GM21576 (cell line): ENCODE data around the gene ZNF467.

Experiments used
- ATAC-seq: cut with Tn5 transposase; IDR thresholded peaks from one replicate; pipeline ENCODE4 v1.9.1; 2021; ENCODE audit warnings: mild to moderate bottlenecking, moderate library complexity; ENCODE audit not compliant: unreplicated experiment

ZNF467 gene

GRCh38 chr7:149772241-149772955 lies 990 bp downstream of the ZNF467 start:
- ATAC-seq, result no peak

DNA sequence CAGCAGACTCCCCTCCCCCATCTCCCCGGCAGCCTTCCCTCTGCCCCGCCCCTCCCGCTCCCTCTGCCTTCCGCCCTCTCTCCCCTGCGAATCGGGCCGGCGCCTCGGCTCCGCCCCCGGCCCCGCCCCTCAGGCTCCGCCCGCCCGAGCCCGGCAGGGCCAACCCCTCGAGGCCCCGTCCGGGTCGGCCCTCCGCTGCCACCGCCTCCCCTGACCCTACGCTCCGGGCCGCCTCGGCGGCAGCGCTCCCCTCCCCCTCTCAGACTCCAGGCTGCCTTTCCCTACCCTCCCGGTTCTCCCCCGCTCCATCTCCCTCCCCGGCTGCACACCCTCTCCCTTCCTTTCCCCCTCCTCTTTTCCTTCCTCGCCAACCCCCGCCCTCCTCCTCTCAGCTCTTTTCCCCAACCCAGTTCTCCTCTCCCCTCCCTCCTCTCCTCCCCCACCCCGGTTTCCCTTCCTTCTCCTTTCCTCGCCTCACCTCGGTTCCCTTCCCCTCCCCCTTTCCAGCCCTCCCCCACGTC lies 1.6 kb downstream of the ZNF467 start:
- ATAC-seq, result peak; percentile 94

GRCh38 chr7:149770728-149771636 lies 2.4 kb downstream of the ZNF467 start:
- ATAC-seq, result peak; percentile 19

DNA sequence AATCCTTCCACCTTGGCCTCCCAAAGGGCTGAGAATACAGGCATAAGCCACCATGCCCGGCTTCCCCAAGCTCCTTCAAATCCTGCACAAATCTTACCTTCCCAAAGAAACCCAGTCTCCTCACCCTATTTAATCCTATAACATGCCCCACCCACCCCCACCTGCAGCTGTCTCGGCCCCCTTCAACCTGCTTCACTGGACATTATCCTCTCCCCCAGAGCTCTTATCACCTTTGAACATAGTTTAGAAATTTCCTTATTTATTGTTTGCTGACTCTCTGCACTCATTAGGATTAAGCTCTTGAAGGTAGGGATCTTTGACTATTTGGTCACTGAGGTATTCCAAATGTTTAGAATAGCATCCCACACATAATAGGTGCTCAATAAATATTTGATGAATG lies 3.5 kb downstream of the ZNF467 start:
- no peak for ATAC-seq

GRCh38 chr7:149768931-149769330 lies 4.5 kb downstream of the ZNF467 start:
- ATAC-seq, result no peak

DNA sequence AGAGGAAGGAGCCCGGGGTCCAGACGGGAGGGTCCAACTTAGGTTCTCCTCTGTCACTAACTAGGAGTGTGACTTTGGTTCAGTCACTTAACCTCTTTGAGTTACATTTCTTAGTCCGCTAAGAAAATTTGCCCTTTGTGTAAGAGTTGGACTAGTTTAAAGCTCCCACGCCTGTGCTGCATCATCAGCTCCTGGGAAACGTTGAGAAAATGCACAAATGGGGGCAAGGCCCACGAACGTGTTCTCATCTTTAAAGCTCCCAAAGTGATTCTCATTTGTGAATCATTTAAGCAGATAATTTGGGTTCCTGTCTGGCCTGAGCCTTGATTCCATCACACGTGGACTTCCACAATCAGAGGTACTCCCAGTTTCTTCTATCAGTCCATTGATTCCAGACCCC lies 6.3 kb downstream of the ZNF467 start:
- ATAC-seq, result no peak

- no peak for ATAC-seq
These were observed 7.2 kb downstream of the ZNF467 start for GRCh38 chr7:149766135-149766675.

GRCh38 chr7:149765399-149766121 lies 7.8 kb downstream of the ZNF467 start:
- ATAC-seq, result no peak

- no peak for ATAC-seq
These were observed 8.6 kb downstream of the ZNF467 start for GRCh38 chr7:149764481-149765398.

- no peak for ATAC-seq
These were observed 9.7 kb downstream of the ZNF467 start for GRCh38 chr7:149763563-149764240.

DNA sequence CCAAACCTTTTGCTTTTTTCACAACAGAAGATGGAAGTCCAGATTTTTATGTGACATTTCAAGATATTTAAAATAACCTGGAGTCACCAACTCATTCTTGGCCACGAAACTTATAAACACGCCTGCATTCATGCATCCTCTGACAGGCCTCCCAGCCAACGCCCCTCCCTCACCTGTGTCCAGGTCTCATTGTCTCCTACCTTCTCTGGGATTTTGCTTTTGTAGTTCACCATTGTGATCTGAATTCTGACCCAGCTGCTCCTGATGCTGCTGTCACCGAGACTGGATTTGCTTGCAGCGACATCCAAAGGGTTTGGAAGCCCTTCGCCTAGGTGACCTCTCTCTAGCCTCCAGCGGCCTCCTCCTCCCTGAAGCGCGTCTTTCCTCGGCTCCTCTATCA lies 10.8 kb downstream of the ZNF467 start:
- no peak for ATAC-seq

GRCh38 chr7:149762089-149762488 lies 11.3 kb downstream of the ZNF467 start:
- no peak for ATAC-seq

DNA sequence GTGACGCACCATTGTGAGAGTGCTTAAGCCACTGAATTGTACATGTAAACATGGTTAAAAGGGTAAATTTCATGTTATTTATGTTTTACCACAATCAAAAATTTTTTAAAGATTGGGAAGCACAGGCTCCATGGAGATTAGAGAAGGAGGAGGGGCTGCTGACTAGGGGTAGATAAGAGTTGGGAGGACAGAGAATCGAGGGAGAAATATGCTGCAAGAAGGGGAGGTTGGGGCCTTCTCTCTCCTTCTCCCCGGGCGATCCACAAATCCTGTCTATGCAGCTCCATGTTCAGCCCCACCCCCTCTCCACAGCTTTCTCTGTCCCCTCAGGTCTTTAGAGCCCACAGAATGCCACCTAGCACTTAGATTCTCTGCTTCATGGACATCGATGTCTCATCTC lies 12.1 kb downstream of the ZNF467 start:
- no peak for ATAC-seq

GRCh38 chr7:149760538-149760937 lies 12.8 kb downstream of the ZNF467 start:
- ATAC-seq, result no peak

DNA sequence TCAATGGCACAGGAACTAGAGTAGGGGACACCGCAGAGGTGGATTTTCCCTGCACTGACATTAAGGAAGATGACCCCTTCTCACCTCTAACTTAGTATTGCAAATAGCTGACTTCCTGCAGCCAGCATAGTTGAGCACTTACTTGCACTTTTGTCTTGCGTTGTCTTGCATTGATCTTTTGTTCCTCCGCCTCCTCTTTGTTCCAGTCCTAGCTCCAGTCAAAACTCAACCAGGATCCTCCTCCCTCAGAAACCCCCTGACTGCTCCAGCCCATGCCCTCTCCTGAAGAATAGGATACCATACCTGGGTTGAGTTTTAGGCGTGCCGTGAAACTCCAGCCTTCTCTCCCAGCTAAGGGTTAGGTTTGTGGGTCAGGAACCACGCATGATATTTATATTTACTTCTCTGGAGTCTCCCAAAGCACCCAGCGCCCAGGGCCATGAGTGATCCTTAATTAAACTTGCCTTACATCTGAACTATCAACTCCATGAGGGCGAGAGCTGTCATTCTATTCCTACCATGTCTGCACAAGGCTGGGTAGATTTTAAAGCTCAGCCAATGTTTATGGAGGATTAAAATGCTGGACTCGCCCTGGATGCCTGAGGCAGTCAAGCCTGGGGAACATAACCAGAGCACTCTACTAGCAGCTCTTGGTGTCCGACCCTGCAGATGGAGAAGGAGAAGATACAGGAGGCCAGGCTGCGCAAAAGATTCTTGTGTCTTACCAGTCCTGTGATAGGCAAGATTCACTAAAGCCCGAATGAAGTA lies 14.1 kb downstream of the ZNF467 start:
- no peak for ATAC-seq

DNA sequence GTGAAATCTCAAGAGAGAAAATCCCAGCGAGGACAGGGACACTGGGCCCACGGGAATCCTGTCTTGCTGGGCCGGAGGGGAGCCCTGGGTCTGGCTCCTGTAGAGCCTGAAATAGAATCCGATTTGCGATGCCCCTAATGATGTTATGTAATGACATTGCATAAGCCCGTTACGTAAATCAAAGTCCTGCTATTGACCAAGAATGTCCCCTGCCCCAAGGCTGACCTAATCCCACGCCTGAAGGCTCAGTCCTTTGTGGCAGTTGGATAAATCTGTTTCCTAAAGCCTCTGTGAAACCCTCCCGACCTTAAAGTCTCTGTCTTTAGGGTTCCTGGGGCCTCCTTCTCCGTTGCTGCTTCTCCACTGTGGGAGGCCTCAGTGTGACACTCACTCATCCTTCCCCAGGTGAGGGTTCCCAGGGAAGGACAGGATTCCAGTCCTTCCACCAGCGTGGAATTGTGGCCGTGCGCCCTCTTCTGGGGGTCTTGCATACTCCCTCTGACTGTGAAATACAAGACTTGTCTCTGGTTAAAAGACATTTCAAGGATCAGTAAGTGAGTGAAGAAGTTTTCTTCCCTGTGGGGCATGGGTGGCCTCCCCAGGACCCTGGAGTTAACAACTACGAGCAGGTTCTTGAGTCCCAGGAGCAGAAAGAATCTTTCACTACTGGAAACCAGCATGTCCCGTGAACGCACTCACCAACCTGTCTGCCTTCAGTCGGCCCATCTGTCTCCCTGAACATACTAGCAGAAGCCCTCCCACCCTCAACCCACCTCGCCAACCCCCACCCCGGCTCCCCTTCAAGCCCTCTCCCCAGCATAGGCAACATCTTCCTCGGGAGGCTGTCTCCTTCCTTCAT lies 19.8 kb downstream of the ZNF467 start:
- ATAC-seq, result no peak

- no peak for ATAC-seq
These were observed 20.7 kb downstream of the ZNF467 start for GRCh38 chr7:149752646-149753045.
